ENCODE results near the gene DROSHA.

GRCh38 chr5:31452314-31452713, 79.6 kb downstream of the DROSHA start:
- TF ChIP-seq POLR2A (IDR thresholded peaks at IDR 0.05) (no peak), CTCF (IDR thresholded peaks at IDR 0.05) (no peak)

Data from body of pancreas (tissue), 4 donors.